Activated naive CD8-positive, alpha-beta T cell treated with anti-CD3 and anti-CD28 coated beads, Interleukin-2, amount 50 U/mL, for 16 hours (primary cell): Measurements from ENCODE around the gene TMEM11.
"Not testable (repeated sequence)": the region's sequence is repeated elsewhere in the genome, so short reads cannot be mapped to it uniquely, and the experiment has no call there.

ENCODE experiments used
- DNase-seq: peaks from one replicate; pipeline ENCODE4 v3.0.0-alpha.2; 2020; ENCODE audit warnings: low read depth, low spot score

Gene TMEM11

DNA sequence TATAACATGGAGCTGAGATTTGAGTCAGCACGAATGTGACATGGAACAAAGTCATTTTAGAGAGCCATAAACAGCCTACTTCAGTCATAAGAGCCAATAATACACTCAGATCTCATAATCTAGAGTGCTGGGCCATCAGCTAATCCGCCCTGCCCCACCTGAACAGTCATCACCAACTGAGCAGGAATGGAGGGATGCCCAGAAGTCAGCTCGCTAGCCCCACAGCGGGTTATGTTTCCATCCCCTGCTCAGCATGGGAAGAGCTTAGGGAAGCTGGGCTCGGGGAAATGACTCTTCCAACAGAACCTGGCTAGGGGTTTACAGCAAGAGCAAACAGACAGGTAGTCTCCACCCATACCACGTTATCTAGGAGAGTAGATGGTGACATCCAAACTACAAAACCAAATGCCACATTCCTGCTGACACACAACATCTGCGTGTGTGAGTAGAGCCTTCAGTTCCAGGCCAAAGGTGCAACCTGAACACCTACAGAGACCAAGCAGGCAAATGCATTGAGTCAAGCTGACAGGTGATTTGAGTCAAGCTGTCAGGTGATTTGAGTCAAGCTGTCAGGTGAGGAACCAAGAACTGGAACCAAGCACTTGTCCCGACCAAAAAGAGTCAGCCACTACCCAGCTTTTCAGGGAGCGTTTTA lies 2.0 kb downstream of the TMEM11 start:
- DNase-seq: no peak

DNA sequence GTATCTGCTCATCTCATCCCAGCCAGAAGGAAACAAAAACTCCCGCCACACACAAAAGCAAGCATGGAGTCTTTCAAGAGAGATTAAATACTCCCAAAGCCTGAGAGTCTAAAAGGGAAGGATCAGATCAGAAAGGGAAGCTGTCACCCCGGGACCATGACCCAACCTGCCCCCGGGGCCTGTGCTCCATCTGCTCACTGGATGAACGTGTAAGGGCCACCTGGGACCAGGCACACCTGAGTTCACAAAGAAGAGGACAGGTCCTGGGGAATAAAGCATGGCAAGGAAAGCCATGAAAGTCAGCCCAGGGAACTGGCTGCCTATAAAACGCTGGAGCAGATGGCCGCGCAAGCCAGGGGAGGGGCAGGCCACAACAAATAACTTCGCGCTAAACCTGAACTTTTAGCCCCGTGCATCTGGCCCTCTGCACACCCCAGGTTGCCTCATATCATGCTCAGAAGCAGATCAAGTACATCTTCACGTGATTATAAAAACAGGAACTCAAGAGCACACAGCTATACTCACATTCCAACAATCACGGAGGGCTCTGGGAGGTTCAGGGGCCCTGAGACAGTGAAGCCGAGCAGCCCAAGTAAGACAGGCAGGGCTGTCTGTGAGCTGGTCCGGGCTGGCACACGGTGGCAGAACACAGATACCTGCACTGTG lies 3.4 kb downstream of the TMEM11 start:
- DNase-seq: no peak

DNA sequence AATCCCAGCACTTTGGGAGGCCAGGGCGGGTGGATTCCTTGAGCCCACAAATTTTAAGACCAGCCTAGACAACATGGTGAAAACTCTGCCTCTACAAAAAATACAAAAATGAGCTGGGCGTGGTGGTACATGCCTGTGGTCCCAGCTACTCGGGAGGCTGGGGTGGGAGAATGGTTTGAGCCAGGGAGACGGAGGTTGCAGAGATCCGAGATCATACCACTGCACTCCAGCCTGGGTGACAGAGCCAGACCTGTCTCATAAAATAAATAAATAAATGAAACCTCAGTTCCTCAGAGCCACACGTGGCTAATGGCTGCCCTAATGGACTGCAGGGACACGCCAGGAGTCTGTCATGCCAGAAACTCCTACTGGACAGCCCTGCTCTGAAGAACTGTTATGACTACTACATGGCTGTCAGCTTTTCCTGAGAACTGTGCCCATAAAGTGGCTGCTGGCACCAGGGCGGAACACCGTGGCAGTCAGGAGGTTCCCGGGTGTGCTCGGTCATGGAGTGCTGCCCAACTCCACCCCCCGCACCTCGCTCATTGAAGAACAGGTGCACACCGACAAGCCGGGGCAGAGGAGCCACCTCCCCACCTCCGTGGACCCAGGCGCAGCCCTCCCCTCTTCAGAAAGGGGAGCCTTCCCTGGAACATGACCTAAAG lies 4.3 kb downstream of the TMEM11 start:
- DNase-seq: no peak

DNA sequence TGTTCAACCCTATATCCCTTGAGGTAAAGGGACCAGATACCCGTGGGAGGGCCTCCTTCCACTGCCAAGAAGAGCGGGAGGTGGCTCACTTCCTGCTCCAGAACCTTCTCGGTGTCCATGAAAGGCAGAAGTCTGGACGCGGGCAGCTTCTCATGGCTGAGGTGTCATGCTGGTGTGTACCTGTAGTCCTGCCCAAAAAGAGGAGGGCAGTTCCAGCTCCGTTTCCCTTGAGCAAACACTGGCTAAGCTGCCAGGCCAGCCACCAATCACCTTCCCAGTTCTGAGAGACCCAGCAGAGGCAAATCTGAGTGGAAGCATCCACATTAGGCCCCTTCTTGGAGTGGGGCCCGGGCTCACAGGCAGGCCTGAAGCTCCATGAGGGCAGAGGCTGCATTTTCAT lies 5.6 kb downstream of the TMEM11 start:
- DNase-seq: no peak

DNA sequence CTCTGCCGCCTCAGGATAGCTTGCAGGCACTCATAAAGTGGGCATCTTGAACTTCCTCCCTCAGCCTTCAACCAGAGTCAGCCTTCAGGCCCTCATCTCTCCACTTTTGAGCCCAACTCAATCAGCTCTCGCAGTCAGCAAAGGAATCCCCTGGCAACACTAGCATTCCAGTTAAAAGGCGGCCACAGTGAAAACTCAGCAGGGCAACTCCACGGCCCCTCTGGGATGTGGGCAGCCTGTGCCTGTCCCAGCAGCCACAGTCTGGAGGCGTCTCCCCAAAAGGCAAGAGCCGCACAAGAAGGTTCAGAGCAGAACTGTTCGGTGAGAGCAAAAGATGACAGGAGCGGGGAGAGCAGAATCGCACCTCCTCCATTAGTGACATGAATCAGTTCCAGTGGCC lies 9.0 kb downstream of the TMEM11 start:
- no peak for DNase-seq

DNA sequence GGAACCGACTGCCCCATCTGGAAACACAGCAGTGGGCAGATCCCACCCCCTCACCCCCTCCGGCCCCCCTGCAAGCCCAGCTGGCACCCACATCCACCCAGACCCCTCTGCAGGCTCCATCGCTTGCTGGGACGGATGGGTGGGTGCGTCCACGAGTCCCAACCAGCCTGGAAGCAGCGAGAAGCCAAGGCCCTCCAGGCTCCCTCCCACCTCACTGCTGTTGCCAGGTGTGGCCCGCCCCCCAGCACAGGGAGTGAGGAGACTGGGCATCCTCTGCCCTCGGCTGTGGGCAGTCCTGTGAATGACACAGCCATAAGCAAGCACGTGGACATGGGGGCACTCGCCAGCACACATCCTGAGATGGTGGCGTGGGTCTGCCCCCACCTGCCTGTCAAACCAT lies 11.4 kb downstream of the TMEM11 start:
- no peak for DNase-seq

DNA sequence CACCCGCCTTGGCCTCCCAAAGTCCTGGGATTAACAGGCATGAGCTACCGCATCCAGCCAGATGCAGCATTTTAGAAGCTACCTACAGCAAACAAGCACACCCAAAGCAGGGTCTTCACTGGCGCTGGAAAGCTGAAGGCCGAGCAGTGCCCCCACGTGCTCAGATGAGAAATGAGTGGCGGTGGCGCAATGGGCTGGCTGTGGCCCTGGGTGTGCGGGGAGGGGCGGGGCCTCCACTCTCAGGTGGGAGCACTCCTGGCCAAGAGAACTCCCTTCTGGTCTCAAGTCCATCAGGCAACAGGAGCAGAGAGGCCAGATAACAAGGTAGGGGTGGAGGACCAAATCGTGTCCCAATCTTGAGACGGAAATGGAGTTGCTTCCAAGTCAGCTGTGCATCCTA lies 12.1 kb downstream of the TMEM11 start:
- DNase-seq: no peak

DNA sequence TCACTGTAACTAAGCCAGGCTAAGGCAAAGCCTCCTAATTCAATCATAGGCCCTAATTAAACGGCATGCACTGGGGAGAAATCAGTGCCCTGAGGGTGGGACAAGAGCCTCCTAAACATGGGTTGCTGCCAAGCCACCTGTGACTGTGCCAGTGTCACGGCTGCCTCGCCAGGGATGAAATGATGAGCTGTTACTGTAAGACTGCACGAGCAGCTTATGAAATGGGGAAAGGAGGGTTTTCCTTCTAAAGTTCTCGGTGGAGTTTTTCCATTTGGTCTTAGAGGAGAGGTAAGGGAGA lies 12.7 kb downstream of the TMEM11 start:
- no peak for DNase-seq

DNA sequence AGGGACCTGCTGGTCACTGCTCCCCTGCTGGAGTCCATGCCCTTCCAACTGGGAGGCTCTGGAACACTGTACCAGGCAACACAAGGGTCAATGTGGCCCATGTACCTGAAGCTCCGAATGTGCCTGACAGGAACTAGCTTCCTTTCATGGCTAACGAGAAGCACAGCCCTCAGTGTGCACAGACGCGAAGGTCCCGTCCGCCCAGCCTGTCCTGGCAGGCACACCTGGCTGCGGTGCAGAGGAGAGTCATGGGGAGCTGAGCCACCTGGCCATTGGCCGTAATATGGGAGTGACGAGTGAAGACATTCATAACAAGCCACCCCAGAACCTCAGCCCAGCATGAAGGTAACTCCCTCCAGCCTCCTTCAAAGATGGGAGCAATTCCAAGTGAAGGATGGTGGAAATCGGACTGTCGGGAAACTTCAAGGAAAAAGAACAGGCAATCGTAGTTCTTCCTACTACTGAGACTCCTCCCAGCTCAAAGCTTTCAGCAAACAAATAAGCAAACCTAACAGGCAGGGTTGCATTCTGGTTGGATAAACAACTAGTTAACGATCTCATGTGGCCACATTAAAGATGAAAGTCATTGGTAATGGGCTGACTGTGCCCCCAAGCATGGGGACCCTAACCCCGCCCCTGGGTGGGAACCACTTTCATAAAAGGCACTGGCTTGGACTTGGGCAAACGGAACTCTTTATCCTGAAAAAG lies 13.2 kb downstream of the TMEM11 start:
- DNase-seq: no peak

DNA sequence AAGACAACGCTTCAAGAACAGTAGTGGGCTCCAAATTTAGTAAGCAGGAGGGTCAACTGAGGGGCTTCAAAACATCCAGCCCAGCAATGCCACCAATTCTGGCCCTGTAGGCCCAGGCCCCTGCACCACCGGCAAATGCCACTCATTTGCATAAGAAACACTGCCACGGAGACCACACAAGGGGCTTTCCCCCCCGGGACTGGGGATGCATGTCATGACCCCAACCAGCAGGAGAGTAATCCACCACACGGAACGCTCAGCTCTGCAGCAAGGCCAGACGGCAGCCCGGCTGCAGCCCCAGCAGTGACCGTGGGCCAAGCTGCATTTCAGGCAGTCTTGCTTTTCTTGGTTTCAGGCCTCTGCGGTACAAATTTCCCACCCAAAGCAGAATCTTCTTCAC lies 14.1 kb downstream of the TMEM11 start:
- DNase-seq: no peak

DNA sequence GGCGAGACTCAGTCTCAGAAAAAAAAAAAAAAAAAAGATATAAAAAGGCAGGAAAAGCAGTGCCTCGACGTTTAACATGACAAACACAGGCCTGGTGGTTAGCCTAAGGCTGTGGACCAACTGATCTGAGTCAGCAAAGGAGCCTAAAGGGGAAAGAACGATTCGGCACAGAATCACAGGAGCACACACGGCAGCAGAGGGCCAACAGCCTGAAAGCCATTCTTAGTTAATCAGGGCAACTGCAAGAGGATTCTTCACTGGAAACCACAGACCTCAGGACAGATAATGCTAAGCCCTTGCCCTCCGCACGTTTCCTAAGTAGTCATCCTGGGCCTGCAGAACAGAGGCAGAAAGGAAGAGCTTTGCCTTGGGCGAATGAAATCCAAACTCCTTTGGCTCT lies 14.7 kb downstream of the TMEM11 start:
- no peak for DNase-seq

DNA sequence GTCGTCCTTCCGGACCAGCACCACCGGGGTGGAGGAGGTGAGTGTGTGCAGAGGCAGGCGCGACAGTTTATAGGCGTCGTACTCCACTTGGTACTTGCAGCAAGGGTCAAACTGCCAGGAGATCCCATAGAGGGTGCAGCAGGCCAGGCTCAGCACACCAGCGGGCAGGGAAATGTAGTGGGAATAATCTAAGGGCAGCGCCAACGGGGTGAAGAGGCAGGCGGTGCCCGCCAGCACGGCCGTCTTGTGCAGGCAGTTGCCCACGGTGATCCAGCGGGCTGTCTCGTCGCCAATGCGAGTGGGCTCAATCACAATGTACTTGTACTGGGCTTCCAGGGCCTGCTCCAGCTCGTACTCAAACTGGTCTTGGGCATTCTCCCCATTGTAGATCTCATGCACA lies 15.6 kb downstream of the TMEM11 start:
- DNase-seq: no peak

DNA sequence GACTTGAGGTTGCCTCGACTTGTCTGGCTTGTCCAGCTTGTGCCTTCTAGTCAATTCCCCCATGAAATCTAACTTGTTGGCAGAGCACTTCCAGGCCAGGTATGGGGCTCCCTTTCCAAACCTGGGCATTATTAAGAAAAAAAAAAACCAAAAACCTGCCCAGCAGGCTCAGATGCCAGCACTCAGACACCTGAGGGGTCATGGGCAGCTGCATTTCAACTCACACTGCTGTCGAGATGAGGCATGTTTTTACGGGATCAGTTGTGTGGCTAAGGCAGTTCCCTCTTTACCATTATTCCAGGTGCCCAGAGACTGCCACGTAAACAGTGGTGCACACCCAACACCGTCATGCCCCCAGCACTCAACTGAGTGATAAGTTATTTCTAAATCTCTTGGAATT lies 17.8 kb downstream of the TMEM11 start:
- no peak for DNase-seq

DNA sequence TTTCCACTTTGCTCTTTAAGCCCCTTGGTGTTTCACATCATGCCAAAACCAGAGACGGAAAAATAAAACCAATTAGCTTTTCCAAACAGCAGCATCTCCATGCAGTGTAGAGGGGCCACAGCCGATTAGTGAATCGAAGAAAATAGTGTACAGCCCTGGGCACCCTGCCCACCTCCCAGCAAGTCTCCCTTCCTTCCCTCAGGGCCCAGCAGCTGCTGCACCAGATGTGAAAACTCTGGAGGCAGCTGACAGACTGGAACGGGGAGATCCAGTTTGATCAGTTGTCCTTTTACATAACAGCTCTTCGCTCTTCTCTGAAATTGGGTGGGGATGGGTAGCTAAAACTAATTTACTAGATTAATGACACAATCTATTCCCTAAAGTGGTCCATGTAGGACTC lies 19.3 kb downstream of the TMEM11 start:
- no peak for DNase-seq

DNA sequence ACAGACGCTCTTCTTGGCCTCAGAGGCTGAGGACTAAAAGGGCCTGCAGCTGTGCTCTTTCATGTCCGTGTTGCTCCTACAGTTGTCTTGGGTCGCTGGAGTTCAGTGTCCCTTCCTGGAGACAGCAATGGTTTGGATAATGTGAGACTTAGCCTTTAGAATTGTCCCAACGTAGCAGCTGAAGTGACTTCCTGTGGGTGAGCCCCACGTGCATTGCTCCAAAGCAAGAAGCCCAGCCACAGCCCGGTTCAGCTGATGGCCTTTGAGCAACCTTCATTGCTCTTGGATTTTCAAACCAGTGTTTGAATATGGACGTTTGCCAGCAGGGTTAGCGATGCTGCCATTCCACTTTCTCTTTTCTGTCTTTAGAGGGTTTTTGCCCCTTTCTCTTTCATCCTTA lies 19.7 kb downstream of the TMEM11 start:
- DNase-seq: no peak

DNA sequence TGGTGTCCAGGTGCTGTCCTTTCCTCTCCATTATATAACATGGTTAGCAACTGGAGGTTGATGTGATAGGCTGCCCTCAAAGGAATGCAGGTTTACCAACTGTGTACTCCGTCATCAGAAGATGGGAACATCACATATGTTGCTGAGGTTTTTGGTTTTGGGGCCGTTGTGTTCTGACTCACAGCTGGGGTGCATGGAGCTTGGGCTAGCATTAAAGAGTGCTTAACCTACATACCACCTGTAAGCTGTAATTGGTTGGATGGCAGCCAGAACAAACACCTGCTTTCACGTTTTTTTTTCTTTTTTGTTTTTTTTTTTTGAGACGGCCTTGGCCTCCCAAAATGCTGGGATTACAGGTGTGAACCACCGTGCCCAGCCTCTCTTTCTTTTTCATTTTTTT lies 20.9 kb downstream of the TMEM11 start:
- DNase-seq: no peak

DNA sequence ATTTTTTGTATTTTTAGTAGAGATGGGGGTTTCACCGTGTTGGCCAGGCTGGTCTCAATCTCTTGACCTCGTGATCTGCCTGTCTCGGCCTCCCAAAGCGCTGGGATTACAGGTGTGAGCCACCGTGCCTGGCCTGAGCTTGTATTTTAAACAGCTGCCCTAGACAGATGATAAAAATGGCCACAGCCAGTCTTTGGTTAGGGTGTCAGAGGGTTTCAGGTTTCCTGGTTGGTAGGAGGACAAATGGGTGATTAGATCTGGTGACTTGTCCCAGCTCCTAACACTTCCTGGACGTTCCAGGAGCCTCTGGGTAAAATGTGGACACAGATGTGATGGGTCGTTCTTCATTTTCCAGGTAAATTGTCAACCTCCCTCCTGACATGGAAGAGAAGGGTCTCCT lies 21.5 kb downstream of the TMEM11 start:
- DNase-seq: not testable (repeated sequence)

DNA sequence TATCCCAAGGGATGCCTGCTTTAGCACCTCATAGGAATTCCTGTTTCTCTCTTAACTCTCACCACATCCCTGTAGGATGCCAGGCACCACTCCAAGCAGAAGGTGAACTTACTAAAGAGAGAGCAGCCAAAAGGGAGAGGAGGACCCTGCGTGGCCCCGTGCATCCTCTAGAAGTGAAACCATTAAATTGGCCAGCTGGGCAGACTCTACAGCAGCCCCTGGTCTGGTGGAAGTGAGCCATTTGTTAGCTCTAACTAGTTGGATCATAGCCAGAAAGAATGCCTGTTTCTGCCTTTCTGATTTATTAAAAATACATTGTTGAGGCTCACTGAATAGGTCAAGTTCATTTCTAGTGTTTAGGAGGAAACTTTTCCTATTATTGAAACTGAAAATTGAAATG lies 22.3 kb downstream of the TMEM11 start:
- DNase-seq: no peak

DNA sequence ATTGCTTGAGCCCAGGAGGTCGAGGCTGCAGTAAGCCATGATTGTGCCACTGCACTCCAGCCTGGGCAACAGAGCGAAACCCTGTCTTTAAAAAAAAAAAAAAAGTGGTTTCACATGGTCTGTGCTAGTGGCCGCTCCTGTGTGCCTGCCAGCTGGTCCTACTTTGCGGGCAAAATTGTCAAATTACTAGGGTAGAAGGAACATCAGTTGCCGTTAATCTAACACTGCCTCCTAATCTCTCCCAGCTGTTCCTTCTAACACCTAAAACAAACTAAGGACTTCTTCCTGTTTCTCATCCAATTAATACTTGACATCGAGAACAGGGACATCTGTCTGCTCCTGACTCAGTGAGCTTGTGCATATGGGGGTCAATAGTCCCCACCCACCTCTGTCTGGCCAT lies 23.9 kb downstream of the TMEM11 start:
- DNase-seq: no peak

DNA sequence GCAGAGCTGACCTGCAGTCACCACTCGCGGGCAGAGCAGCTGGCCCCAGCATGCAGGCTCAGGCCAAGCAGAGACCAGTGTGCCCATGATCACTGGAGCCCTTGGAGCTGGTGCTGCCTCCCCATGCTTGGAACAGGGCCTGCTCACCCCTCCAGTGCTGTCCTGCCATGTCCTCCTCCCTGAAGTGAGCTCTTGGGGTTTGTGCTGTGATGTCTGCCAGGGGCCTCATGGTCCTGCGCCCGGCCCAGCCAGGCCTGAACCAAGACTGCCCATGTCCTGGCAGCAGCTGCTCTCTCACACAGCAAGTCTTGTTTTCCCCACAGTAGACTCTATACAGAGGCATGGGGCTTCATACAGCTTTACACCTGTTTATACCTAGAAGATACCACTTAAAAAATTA lies 24.6 kb downstream of the TMEM11 start:
- no peak for DNase-seq

DNA sequence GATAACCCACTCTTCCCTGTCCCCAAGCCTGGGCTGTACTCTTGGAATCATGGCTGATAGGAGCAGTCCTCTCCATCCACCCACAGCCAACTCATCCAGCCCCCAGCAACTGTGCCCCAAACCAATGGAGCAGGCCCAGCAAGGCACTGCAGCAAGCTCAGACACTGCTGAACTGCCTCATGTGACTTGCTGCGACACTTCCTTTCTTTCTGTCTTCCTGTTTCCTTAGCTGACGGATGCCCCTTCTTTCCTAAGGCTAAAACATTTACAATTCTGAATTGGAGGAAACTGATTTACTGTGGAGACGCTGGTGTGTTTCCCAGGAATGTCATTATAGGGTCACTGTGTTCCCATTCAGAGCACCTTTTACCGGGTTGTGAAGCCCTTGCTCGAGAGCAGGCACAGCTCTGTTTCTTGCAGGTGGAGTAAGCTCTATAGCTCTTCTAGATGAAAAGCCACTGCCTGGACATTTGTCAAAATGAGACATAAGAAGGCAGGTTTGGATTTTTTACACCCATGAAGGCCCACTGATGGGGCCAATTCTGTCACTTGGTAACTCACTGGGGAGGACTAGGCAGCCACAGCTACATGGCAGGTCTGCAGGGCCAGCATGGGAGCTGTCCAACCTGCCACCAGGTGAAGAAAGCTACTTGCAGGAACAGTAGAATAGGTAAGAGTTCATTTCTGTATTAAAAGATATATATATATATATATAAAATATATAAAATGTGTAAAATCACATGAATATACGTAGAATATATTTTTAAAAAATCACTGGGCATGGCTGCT lies 27.4 kb downstream of the TMEM11 start:
- no peak for DNase-seq

DNA sequence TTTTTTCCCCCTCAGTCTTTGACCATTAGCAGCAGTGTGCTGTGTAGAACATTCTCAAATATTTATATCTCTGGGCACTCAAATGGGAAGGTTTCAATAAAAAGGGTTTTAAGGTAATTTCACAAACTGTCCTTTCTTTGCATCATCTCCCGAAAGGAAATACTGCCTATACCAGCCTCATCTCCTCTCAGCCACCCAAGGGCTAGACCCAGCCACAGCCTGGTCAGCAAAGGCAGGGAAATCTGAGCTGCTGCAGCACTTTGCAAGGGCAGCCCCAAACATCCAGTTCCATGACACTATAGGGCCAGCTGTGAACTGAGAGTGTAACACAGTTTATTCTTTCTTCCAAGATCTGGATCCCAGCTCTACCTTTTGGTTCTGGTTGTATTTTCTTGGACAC lies 28.9 kb downstream of the TMEM11 start:
- DNase-seq: no peak
